Measurements from ENCODE around the gene MAFF.

DNA sequence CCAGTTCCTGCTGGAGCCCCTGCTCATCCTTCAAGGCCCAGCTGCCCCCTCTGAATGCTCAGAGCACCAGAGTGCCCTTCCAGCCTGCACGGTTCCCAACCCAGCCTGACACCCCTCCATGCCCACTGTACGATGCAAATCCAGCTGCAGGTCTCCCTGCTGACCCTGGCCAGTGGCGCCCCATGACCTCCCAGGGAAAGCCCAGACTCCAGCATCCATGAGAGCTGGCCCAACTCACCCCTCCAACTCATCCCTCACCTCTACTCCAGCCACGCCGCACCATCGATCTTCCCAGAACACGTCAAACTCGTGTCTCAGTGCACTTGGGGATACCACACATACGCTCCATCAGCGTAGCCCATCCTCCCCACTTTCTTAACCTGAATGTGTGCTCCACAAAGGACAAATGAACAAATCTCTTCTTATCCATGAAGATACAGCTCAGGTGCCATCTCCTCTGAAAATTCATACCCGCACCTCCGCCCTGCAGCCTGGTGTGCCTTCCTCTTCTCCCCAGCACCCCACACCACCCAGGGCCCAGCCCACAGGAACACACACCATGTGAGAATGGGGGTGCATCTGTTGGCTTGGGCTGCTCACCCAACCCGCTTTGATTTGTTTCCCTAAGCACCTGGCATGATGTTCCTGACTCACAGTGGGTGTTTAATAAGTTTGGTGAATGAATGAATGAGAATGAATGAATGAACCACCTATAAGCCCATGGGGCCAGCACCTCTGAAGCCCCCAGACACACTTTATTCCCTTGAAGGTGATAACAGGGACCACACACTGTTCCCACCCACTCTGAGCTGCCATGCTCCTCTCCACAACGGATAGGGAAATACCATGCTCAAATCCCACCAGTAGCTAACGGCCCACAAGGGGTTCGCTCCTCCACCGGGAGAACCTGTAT, 26.3 kb upstream of the MAFF start:
- TF ChIP-seq, protein P1, sequence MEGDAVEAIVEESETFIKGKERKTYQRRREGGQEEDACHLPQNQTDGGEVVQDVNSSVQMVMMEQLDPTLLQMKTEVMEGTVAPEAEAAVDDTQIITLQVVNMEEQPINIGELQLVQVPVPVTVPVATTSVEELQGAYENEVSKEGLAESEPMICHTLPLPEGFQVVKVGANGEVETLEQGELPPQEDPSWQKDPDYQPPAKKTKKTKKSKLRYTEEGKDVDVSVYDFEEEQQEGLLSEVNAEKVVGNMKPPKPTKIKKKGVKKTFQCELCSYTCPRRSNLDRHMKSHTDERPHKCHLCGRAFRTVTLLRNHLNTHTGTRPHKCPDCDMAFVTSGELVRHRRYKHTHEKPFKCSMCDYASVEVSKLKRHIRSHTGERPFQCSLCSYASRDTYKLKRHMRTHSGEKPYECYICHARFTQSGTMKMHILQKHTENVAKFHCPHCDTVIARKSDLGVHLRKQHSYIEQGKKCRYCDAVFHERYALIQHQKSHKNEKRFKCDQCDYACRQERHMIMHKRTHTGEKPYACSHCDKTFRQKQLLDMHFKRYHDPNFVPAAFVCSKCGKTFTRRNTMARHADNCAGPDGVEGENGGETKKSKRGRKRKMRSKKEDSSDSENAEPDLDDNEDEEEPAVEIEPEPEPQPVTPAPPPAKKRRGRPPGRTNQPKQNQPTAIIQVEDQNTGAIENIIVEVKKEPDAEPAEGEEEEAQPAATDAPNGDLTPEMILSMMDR (IDR thresholded peaks at IDR 0.05; ENCODE audit: insufficient read depth, low read length), result no peak
- no peak for TF ChIP-seq POLR2AphosphoS5 (IDR thresholded peaks at IDR 0.05; ENCODE audit: low read depth)
